HepG2 (cell line): Measurements from ENCODE around the gene ASAP2. TPM values are rescaled to one million over a fixed set of nuclear protein-coding genes. Genes with fewer than 3 reads are reported as not detected.
A peak's percentile ranks its signal among the peaks of the same experiment; 100 is the strongest.

Experiments
- BCLAF1 ChIP-seq: fragments of 450-650 bp; IDR thresholded peaks from 2 replicates; pipeline ENCODE4 v1.6.1; 2017; ENCODE audit warnings: mild to moderate bottlenecking
- ETS1 ChIP-seq: sonication (generic); formaldehyde crosslinking; IDR thresholded peaks from 2 replicates; pipeline ENCODE4 v1.4.0; 2020; ENCODE audit warnings: missing genetic modification reagents
- FUBP1 ChIP-seq: sonication (generic); formaldehyde crosslinking; IDR thresholded peaks from 2 replicates; pipeline ENCODE4 v1.5.1; 2020; ENCODE audit warnings: missing genetic modification reagents, mild to moderate bottlenecking, borderline replicate concordance
- HNF1A ChIP-seq, 2 experiments: sonication (generic) in 1 of 2; formaldehyde crosslinking in 1 of 2; IDR thresholded peaks; 2 replicates each; pipeline versions ENCODE4 v1.4.0 to v1.6.1; 2016 to 2020; ENCODE audit warnings: borderline replicate concordance in 1 of 2, low read depth in 1 of 2, mild to moderate bottlenecking in 1 of 2, missing genetic modification reagents in 1 of 2
- KLF9 ChIP-seq: IDR thresholded peaks from 2 replicates; pipeline ENCODE4 v1.6.1; 2016; ENCODE audit warnings: low read depth
- NR0B2 ChIP-seq: sonication (generic); formaldehyde crosslinking; IDR thresholded peaks from 2 replicates; pipeline ENCODE4 v1.4.0; 2020; ENCODE audit warnings: mild to moderate bottlenecking, missing genetic modification reagents
- RBFOX2 ChIP-seq: fragments of 200-400 bp; formaldehyde crosslinking; IDR thresholded peaks from 2 replicates; pipeline ENCODE4 v1.6.1; 2017; ENCODE audit warnings: low read depth, mild to moderate bottlenecking, low read length
- REL ChIP-seq: sonication (generic); formaldehyde crosslinking; conservative IDR thresholded peaks from 2 replicates; pipeline ENCODE4 v1.8.0; 2022; ENCODE audit warnings: mild to moderate bottlenecking, missing genetic modification reagents, moderate library complexity
- SMARCC2 ChIP-seq: fragments of 450-650 bp; IDR thresholded peaks from 2 replicates; pipeline ENCODE4 v1.6.1; 2017; ENCODE audit warnings: antibody characterized with exemption, mild to moderate bottlenecking
- YEATS2 ChIP-seq: sonication (generic); formaldehyde crosslinking; IDR thresholded peaks from 2 replicates; pipeline ENCODE4 v1.4.0; 2020; ENCODE audit warnings: missing genetic modification reagents, borderline replicate concordance
- ZBTB42 ChIP-seq: sonication (generic); formaldehyde crosslinking; IDR thresholded peaks from 2 replicates; pipeline ENCODE4 v1.5.0; 2020; ENCODE audit warnings: mild to moderate bottlenecking, missing genetic modification reagents
- ZBTB7B ChIP-seq: sonication (generic); formaldehyde crosslinking; IDR thresholded peaks from 2 replicates; pipeline ENCODE4 v1.4.0; 2020; ENCODE audit warnings: missing genetic modification reagents
- ZHX1 ChIP-seq: sonication (generic); formaldehyde crosslinking; IDR thresholded peaks from 2 replicates; pipeline ENCODE4 v1.8.1; 2022; ENCODE audit warnings: low read depth, mild to moderate bottlenecking, missing genetic modification reagents
- polyA plus RNA-seq, 8 experiments: library from polyadenylated mRNA; depleted of rRNA in 3 of 8; stranded (reverse) in 7 of 8; unstranded in 1 of 8; fragments of >200 nt; fragmentation: Illumina TruSeq in 4 of 8; extraction: Trizol in 4 of 8; gene quantifications; 2 replicates each; pipeline versions ENCODE4 v1.2.1 to v1.2.3, GENCODE V29; 2011 to 2016; ENCODE audit warnings: low read depth in 4 of 8, missing spikeins in 1 of 8, mixed read lengths in 1 of 8; ENCODE audit not compliant: insufficient read depth in 1 of 8
- total RNA-seq, 5 experiments: library from RNA; depleted of rRNA; stranded (reverse); fragments of >200 nt; fragmentation: Illumina TruSeq; extraction: Trizol; gene quantifications; 2 replicates each; pipeline ENCODE4 v1.2.3, GENCODE V29; 2016; ENCODE audit warnings: low read depth in 1 of 5

Gene ASAP2
- total and polyA plus RNA-seq, 2 of the 13 experiments (the other 11 are each of a cell fraction or from before 2014, with no cell fraction given) = 7.3 to 22.3 TPM

GRCh38 chr2:9205963-9206948 lies at the start of gene ASAP2 (continued):
- TF ChIP-seq ZBTB7B (CRISPR knock-in tag) (0 out of 2 replicates have a peak, but pooled peaks have one; percentile 41), REL (CRISPR knock-in tag) (no peak), RBFOX2 (no peak; the same call in 1 of the 2 replicates), NR0B2 (no peak), SMARCC2 (no peak), FUBP1 (CRISPR knock-in tag) (no peak), BCLAF1 (no peak), ETS1 (CRISPR knock-in tag) (no peak), ZBTB42 (no peak), YEATS2 (no peak), HNF1A (IDR thresholded peaks at IDR 0.05; ENCODE audit: low read depth) (no peak), HNF1A (CRISPR knock-in tag; IDR thresholded peaks at IDR 0.05; ENCODE audit: borderline replicate concordance) (no peak), ZHX1 (CRISPR knock-in tag) (no peak), KLF9 (CRISPR knock-in tag) (no peak)
